ENCODE measurements around the gene LTBP1. TPM values are rescaled to one million over a fixed set of nuclear protein-coding genes. Genes with fewer than 3 reads are reported as not detected.

Gene LTBP1
- total RNA-seq, 1 experiment from 2014 or later = 119 TPM

DNA sequence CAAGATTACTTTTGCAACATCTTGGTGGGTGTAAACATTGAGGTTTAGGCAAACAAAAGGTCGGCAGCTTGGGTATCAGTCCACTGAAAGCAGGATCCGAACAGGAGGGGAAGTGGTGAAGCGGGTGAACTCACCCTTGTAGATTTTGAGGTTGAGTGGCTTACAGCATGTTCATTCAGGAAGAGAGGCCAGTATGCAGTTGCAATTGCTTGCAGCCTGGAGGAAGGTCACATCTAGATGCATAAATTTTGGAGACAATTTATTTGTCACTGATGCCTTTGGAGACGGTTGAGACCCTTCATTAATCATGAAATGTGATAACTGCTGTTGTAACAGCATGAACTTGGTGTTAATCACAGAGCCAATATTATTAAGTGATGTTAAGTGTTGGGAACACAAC lies 131.1 kb downstream of the LTBP1 start:
- Mint-ChIP-seq H3K27me3 (ENCODE audit: insufficient read depth, unreplicated experiment) (no peaks in the 10 kb centered on the region), H3K9me3 (ENCODE audit: unreplicated experiment) (no peaks in the 10 kb centered on the region), H3K36me3 (ENCODE audit: insufficient read depth, unreplicated experiment) (no peaks in the 10 kb centered on the region), H3K4me3 (ENCODE audit: unreplicated experiment) (no peak overlapping the region), H3K27ac (ENCODE audit: low read depth, unreplicated experiment) (no peak overlapping the region), H3K4me1 (ENCODE audit: insufficient read depth, unreplicated experiment) (peaks cover 4% of the 10 kb centered on the region)
- no peak for DNase-seq (ENCODE audit: unreplicated experiment)
- POLR2A ChIA-PET = interaction anchor here (0.7 kb wide), 1 partner anchor 10 kb away, joined by 3 read pairs; no protein-coding TSS in a partner anchor
- intact Hi-C loops (cut with micrococcal nuclease) = no loop called here
- CTCF ChIA-PET = interaction anchor here (1.0 to 1.4 kb wide), 2 partner anchors 44 to 62 kb away, joined by 3 to 10 read pairs; no protein-coding TSS in a partner anchor
- TF ChIP-seq, protein P1, sequence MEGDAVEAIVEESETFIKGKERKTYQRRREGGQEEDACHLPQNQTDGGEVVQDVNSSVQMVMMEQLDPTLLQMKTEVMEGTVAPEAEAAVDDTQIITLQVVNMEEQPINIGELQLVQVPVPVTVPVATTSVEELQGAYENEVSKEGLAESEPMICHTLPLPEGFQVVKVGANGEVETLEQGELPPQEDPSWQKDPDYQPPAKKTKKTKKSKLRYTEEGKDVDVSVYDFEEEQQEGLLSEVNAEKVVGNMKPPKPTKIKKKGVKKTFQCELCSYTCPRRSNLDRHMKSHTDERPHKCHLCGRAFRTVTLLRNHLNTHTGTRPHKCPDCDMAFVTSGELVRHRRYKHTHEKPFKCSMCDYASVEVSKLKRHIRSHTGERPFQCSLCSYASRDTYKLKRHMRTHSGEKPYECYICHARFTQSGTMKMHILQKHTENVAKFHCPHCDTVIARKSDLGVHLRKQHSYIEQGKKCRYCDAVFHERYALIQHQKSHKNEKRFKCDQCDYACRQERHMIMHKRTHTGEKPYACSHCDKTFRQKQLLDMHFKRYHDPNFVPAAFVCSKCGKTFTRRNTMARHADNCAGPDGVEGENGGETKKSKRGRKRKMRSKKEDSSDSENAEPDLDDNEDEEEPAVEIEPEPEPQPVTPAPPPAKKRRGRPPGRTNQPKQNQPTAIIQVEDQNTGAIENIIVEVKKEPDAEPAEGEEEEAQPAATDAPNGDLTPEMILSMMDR (IDR thresholded peaks at IDR 0.05; ENCODE audit: unreplicated experiment) = no peak
- no TSS peak for BruUV-seq (replicated peaks)

DNA sequence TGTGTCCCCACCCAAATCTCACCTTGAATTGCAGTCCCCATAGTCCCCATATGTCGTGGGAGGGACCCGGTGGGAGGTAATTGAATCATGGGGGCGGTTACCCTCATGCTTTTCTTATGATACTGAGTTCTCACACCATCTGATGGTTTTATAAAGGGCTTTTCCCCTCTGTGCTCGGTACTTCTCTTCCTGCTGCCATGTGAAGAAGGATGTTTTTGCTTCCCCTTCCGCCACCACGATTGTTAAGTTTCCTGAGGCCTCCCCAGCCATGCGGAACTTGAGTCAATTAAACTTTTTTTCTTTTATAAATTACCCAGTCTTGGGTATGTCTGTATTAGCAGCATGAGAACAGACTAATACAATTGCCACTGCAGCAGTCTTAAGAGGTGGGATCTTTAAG lies 134.9 kb downstream of the LTBP1 start:
- Mint-ChIP-seq H3K4me3 (ENCODE audit: unreplicated experiment) (no peak overlapping the region), H3K27ac (ENCODE audit: low read depth, unreplicated experiment) (no peak overlapping the region), H3K27me3 (ENCODE audit: insufficient read depth, unreplicated experiment) (no peaks in the 10 kb centered on the region), H3K36me3 (ENCODE audit: insufficient read depth, unreplicated experiment) (no peaks in the 10 kb centered on the region), H3K9me3 (ENCODE audit: unreplicated experiment) (no peaks in the 10 kb centered on the region), H3K4me1 (ENCODE audit: insufficient read depth, unreplicated experiment) (peaks cover 10% of the 10 kb centered on the region)
- TF ChIP-seq, protein P1 (IDR thresholded peaks at IDR 0.05; ENCODE audit: unreplicated experiment) = no peak
- DNase-seq (ENCODE audit: unreplicated experiment) = no peak
- POLR2A ChIA-PET = no interaction called here
- intact Hi-C loops (cut with micrococcal nuclease) = no loop called here
- CTCF ChIA-PET = interaction anchor here (0.6 kb wide), 1 partner anchor 48 kb away, joined by 4 read pairs; no protein-coding TSS in a partner anchor
- no TSS peak for BruUV-seq (replicated peaks)

DNA sequence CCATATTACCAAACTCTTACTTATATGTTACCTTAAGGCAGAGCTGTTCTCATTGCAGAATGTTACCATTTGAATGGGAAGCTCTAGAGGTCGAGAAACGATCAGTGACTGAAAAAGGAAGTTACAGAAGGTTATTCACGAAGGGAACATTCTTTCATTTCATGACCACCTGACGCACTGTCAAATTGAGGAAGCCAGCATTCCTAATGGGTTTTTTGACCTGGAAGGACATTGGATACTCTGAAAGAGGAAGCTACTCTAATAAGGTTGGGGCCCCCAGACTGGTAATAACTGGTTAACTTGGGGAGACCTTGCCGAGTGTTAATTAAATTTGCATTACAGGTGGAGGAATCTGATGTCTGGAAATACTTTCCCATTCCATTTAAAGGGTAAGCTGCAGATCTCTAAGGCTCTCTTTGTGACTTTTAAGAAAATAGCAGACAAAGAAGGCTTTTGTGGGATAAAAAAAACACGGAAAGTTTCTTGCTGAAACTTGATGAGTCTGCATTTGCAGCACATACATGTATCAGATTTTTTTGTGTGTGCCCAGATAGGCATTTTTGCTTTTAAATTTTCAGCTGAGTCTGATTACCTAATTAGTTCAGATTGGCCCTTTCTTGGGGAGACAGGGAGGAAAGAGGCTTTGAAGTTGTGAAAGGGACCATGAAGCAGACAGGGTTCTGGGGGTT lies 137.1 kb downstream of the LTBP1 start:
- Mint-ChIP-seq H3K27me3 (ENCODE audit: insufficient read depth, unreplicated experiment) (no peaks in the 10 kb centered on the region), H3K36me3 (ENCODE audit: insufficient read depth, unreplicated experiment) (no peaks in the 10 kb centered on the region), H3K4me1 (ENCODE audit: insufficient read depth, unreplicated experiment) (peaks cover 10% of the 10 kb centered on the region), H3K9me3 (ENCODE audit: unreplicated experiment) (no peaks in the 10 kb centered on the region), H3K4me3 (ENCODE audit: unreplicated experiment) (no peak overlapping the region), H3K27ac (ENCODE audit: low read depth, unreplicated experiment) (no peak overlapping the region)
- ChIA-PET CTCF (interaction anchor here (1.0 to 3.1 kb wide), 2 partner anchors 9 to 50 kb away, joined by 3 to 31 read pairs; no protein-coding TSS in a partner anchor), POLR2A (no interaction called here)
- no peak for DNase-seq (ENCODE audit: unreplicated experiment)
- BruUV-seq (replicated peaks) = no TSS peak
- intact Hi-C loops (cut with micrococcal nuclease) = no loop called here
- TF ChIP-seq, protein P1 (IDR thresholded peaks at IDR 0.05; ENCODE audit: unreplicated experiment) = no peak

DNA sequence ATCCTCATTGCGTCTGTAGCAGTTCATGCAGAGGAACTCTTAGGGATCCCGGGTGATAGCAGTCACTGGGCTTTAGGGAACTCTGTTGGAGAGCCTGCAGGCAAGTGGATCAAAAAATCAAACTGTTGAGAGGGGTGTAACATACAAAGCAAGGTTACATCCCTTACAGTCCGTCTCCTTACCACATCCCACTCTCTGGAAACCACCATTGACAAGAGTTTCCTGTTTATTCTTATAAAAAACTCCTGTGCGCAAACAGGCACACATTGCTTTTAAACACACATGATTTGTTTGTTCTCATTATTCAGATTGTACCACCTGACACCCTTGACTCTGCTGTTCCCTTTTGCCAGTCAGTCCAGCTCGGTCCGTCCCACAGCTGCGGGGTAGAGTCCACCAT lies 137.7 kb downstream of the LTBP1 start:
- POLR2A ChIA-PET = no interaction called here
- H3K9me3 Mint-ChIP-seq (ENCODE audit: unreplicated experiment) = no peaks in the 10 kb centered on the region
- TF ChIP-seq, protein P1 (IDR thresholded peaks at IDR 0.05; ENCODE audit: unreplicated experiment) = no peak
- H3K4me1 Mint-ChIP-seq (ENCODE audit: insufficient read depth, unreplicated experiment) = peaks cover 10% of the 10 kb centered on the region
- BruUV-seq (replicated peaks) = no TSS peak
- H3K4me3 Mint-ChIP-seq (ENCODE audit: unreplicated experiment) = no peak overlapping the region
- CTCF ChIA-PET = interaction anchor here (0.5 to 3.1 kb wide), 2 partner anchors 51 to 365 kb away, joined by 3 to 31 read pairs; no protein-coding TSS in a partner anchor
- DNase-seq (ENCODE audit: unreplicated experiment) = no peak
- H3K27me3 Mint-ChIP-seq (ENCODE audit: insufficient read depth, unreplicated experiment) = no peaks in the 10 kb centered on the region
- H3K27ac Mint-ChIP-seq (ENCODE audit: low read depth, unreplicated experiment) = no peak overlapping the region
- intact Hi-C loops (cut with micrococcal nuclease) = no loop called here
- no peaks in the 10 kb centered on the region for H3K36me3 Mint-ChIP-seq (ENCODE audit: insufficient read depth, unreplicated experiment)

All from MCF 10A (cell line).